ENCODE measurements around the gene PORCN.

PORCN gene

GRCh38 chrX:48508400-48509244, at the start of gene PORCN:
Gene PORCN (plus strand): TSS chrX:48508992. CDS start chrX:48509821, 829 bp downstream.
- no peak for FAIRE-seq

- FAIRE-seq = no peak
Measured at GRCh38 chrX:48459483-48459882, 49.3 kb upstream of the PORCN start.

GRCh38 chrX:48460031-48460430, 48.8 kb upstream of the PORCN start:
- FAIRE-seq = no peak

DNA sequence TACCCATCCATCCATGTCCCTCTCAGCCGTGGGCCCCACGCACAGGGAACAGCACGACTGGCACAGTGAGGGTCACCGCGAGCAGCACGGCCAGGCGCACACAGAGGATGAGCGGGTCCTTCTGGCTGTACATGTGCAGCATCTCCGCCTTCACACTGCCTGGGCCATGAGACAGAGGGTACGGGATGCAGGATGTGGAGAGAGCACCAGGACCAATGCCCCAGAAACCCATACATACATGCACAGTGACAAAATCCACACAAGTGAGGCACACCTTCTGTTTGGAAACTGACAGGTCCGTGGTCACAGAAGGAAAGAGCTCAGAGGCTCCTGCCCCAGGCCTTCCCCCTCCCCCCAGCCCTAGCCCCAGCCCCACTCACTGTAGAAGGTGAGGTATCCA, 48.2 kb upstream of the PORCN start:
- FAIRE-seq = no peak

DNA sequence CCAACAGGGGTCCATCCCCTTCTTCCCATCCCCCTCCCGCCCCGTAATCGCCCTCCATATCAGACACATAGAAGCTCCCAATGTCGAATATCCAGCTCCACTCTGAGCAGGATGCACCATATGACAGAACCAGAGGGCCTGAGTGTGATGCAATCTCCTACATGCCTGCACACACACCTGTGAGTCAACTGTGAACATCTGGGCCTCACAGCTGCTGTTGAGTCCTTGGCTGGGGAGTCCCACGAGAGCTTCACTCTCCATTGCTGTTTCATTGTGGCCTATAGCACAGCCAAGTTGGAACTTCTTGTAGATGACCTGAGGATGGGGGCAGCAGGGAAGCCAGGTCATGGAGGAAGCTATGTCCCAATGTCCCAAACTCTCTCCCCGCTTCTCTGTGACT, 47.0 kb upstream of the PORCN start:
- FAIRE-seq = no peak

DNA sequence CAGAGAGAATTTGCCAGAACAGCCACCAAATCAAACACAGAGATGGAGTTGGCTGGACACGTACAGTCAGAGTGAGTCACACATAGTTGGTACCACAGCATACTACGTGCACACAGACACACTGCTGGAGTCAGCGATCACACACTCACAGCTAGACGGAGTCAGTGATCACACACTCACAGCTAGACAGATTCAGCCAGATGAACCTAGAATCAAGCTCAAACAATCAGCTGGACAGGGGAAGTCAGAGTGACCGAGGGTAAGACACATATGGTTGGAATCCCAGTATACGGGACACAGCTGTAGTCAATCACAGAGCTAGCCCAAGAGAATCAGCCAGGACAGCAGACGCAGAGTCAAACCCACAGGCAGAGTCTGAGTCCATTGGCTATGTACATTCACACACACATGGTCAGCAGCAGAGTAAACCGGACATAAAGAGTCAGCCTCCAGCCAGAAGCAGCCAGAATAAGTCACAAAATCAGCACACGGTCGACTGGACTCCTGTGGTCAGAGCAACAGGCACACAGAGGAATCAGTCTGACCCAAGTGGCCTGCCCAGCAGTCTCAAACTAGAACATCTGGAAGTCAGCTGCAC, 43.4 kb upstream of the PORCN start:
- no peak for FAIRE-seq

- no peak for FAIRE-seq
Measured at GRCh38 chrX:48466696-48467095, 42.1 kb upstream of the PORCN start.

DNA sequence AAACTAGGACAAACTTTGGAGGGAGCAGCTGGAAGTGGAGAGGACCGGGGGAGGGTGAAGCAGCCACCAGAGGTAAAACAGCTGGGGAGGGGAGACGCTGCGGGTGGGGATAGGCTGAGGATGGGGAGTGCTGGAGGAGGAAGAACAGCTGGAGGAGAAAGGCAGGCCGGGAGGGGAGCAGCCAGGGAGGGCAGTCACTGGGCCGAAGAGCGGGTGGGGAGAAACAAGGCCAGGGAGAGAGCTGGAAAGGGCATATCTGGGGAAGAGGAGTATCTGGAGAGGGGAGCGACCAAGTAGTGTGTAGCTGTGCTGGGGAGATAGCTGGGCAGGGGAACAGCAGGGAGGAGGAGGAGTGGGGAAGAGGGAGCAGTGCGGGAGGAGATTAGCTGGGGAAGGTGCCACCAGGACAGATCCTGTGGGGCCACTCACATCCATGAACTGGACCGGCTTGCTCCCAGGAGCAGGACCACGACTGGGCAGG, 41.5 kb upstream of the PORCN start:
- FAIRE-seq = no peak

DNA sequence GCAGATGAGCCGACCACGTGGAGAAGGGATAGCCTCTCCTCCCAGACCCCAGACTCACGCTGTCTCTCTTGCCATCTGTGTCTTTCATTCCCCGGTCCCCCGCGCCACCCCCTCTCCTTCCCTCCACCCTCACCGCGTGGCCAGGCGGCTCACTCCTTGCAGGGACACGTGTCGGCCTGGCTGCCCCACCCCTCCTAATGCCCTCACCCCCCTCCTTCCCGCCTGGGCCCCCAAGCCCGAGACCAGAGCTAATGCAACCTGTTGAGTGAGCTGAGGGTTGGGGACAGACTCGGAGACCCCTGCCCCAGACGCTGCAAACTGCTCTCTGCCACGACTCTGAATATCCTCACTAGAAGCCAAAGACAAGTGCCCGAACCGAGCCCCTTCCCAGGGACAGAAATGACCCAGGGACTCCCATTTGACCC, 40.5 kb upstream of the PORCN start:
- no peak for FAIRE-seq

- FAIRE-seq = no peak
Measured at GRCh38 chrX:48468693-48469691, 39.8 kb upstream of the PORCN start.

GRCh38 chrX:48470110-48470832, 38.5 kb upstream of the PORCN start, which contains the start of gene SLC38A5:
Gene SLC38A5 (minus strand): TSS chrX:48470260. CDS start chrX:48467924, 2,336 bp downstream.
- no peak for FAIRE-seq

DNA sequence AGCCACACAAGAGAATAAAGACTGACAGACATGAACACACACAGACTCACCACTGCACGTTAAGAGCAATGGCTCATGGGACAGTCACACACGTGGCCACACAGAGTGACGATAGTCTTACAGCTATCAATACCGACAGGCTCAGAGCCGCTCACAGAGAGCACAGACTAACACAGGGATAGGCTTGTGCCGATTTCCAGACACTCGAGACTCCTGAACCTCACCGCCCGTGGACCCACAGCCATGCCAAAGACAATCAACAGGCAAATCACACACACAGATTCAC, 38.0 kb upstream of the PORCN start:
- no peak for FAIRE-seq

- FAIRE-seq = no peak
Measured at GRCh38 chrX:48471504-48471903, 37.3 kb upstream of the PORCN start.

DNA sequence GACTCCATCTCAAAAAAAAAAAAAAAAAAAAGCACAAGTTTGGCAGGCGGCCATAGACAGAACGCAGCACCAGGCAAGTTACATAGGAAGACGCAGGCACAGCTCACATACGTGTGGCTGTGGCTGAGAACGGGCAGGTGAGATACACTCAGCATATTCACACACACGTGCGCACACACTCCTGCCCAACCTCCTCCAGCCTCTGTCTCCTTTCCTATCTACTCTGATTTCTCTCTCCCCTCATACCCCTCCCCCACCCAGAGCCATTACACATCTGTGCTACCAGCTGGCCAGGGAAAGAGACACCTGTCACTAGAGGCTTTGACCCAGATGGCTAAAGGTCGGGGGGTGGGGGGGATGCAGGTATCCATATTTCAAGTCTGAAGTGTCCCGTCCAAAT, 36.6 kb upstream of the PORCN start:
- FAIRE-seq = no peak

DNA sequence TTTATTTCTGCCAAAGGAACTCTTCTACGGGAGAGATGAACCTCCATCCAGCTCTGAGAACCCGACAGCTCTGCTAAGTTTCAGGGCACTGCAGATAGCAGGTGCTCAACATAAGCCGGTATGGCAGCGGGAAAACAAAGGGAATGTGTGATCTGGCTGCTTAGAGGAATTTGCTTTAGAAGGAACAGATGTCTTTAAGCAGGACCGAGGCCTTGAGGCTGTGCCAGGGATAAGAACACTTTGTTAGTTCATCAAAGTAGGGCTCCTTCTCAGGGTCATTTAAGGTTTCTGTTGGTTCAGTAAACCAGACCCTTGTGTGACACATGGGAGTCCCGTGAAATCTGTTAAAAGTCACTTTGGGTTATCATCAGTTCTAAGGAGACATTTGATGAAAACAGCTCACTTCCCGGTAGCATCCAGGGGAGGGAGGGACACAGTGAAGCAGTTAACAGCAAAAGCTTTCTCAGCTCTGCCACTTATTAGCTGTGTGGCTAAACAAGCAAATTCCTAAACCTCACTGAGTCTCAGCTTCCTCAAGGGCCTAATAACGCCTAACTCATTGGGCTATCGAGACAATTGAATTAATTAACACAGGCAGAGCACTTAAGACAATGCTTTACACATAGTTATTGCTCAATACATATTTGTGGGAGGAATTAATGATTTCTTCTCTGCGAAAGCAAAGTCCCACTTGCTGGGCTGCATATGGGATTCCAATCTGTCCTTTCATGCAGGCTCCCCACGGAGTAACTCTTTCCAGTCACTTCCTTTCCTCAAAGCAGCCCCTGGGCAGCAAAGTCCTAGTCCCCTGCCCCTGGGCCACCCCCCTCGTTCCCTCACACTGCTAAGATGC, 35.7 kb upstream of the PORCN start:
- no peak for FAIRE-seq

DNA sequence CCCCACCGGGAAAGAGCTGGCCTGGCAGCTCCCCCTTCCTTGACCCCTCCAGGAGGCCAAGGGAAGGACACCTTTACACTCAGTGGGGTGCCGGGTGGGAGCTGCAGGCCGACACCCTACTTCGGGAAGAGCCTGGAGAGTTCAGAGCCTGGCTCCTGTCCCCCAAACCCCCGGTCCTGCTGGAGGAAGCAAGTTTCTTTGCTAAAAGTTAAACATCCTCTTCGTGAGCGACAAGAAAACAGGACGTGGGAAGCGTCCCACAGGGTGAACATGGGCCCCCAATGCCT, 35.1 kb upstream of the PORCN start:
- no peak for FAIRE-seq

DNA sequence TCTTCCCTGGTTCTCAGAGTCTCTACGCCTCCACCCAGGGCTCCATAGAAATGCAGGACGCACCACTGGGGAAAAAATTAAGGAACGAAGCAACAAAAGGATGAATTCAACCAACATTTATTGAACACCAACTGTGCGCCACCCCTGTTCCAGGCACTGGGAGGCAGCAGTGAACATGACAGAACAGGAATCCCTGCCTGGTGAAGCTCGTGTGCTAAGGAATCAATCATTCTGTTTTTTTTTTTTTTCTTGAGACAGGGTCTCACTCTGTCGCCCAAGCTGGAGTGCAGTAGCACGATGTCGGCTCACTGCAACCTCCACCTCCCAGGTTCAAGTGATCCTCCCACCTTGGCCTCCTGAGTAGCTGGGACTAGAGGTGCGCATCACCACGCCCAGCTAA, 34.7 kb upstream of the PORCN start:
- no peak for FAIRE-seq

DNA sequence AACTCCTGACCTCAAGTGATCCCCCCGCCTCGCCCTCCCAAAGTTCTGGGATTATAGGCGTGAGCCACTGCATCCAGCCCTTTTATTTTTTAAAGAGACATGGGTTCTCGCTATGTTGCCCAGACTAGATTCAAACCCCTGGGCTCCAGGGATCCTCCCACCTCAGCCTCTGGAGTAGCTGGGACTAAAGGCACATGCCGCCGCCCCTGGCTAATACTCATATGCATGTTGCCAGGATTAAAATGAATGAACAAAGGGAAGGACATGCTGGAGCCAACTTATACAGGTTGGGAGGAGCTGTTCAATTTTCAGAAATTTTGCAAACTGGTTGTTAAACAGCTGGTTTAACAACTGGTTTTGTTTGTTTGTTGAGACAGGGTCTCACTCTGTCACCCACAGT, 34.2 kb upstream of the PORCN start:
- FAIRE-seq = no peak

GRCh38 chrX:48475296-48475695, 33.5 kb upstream of the PORCN start:
- FAIRE-seq = no peak

DNA sequence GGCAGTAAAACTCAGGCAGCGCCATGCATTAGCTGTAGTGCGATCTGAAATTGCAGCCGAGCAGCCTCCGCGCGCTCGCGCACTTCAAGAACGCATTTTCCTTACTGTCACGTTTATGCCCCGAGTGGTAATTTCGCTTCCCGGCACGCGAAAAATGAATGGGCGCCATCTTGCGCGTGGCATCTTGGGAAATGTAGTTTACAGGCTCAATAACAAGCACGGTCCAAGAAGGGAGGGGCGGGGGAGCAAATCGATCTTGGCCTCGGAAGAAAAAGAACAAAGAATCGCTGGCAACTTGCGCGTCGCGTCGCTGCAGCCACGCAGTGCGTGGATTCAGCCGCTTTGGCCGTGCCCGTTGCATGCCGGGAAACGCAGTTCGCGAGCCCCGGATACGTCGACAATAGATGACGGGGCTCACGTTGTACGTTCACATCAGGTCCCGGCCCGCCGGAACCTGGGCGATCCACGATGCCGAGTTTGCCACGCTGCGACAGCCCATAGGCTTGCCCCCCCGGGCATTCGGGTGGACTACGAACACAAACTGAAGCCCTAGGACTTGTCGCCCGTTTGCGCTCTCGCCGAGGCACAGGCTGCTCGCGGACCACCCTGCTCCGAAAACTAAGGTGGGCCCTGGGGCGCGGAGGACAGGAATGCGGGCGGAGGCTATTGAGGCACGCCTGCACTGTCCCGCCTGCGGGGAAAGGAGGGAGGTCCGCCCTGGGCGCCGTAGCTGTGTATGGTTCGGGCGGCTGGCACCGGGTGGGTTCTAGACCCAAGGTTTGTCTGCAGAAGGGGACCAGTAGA, 32.8 kb upstream of the PORCN start, which contains the start of gene FTSJ1:
Gene FTSJ1 (plus strand): TSS at position 426 of the 804 bp plus-strand sequence. CDS start 1,849 bp downstream, outside the sequence.
- peak; percentile 36 for FAIRE-seq

GRCh38 chrX:48476919-48477318, 31.9 kb upstream of the PORCN start:
- no peak for FAIRE-seq

Measured in TTC549 (cell line).